Measurements from ENCODE around the gene TRIM46. TPM values are rescaled to one million over a fixed set of nuclear protein-coding genes. Genes with fewer than 3 reads are reported as not detected.

TRIM46 gene
- total and polyA plus RNA-seq, 8 donors, result 0.19 to 4.1 (median 0.39) TPM

GRCh38 chr1:155195201-155196102, 21.8 kb downstream of the TRIM46 start:
- WGBS, 2 donors, result 26 to 30% methylated on average over 26 to 27 of the region's 27 CpGs
- no peaks in the 10 kb centered on the region for H3K9me3 ChIP-seq
- H3K27me3 ChIP-seq, result no peaks in the 10 kb centered on the region
- ATAC-seq (no peak), FAIRE-seq (no peak), DNase-seq (peak in 2 of 6 donors; percentile 10 to 22)
- intact Hi-C loops (cut with DNase I), result no loop called here
- TF ChIP-seq, protein P1, sequence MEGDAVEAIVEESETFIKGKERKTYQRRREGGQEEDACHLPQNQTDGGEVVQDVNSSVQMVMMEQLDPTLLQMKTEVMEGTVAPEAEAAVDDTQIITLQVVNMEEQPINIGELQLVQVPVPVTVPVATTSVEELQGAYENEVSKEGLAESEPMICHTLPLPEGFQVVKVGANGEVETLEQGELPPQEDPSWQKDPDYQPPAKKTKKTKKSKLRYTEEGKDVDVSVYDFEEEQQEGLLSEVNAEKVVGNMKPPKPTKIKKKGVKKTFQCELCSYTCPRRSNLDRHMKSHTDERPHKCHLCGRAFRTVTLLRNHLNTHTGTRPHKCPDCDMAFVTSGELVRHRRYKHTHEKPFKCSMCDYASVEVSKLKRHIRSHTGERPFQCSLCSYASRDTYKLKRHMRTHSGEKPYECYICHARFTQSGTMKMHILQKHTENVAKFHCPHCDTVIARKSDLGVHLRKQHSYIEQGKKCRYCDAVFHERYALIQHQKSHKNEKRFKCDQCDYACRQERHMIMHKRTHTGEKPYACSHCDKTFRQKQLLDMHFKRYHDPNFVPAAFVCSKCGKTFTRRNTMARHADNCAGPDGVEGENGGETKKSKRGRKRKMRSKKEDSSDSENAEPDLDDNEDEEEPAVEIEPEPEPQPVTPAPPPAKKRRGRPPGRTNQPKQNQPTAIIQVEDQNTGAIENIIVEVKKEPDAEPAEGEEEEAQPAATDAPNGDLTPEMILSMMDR (IDR thresholded peaks at IDR 0.05), result no peak
- H3K4me3 ChIP-seq, result peak overlapping the region in 3 of 4 donors; percentile 10 to 50 (median 46)
- no peaks in the 10 kb centered on the region for H3K36me3 ChIP-seq
- peak overlapping the region in 3 of 4 donors; percentile 77 to 94 (median 93) for H3K27ac ChIP-seq
- H3K4me1 ChIP-seq, result peaks cover 9 to 11% (median 9%) of the 10 kb centered on the region in 3 donors

GRCh38 chr1:155196103-155196892, 22.6 kb downstream of the TRIM46 start:
- no peak overlapping the region for H3K4me3 ChIP-seq

GRCh38 chr1:155196893-155197638, 23.4 kb downstream of the TRIM46 start:
- intact Hi-C loops (cut with DNase I), result no loop called here
- peak; percentile 23 to 56 (median 46) for ATAC-seq
- Histone ChIP-seq H3K36me3 (no peaks in the 10 kb centered on the region), H3K9me3 (no peaks in the 10 kb centered on the region), H3K27ac (peak overlapping the region; percentile 11 to 61 (median 52)), H3K27me3 (no peaks in the 10 kb centered on the region), H3K4me1 (peaks cover 9 to 11% (median 9%) of the 10 kb centered on the region in 3 donors), H3K4me3 (no peak overlapping the region)
- TF ChIP-seq, protein P1 (IDR thresholded peaks at IDR 0.05), result no peak
- WGBS, 2 donors, result 53 to 59% methylated on average over 20 of the region's 20 CpGs
- no peak for FAIRE-seq
- peak; percentile 78 to 91 (median 85) for DNase-seq

More at GRCh38 chr1:155196103-155196892, 22.6 kb downstream of the TRIM46 start:
- Histone ChIP-seq H3K27me3 (no peaks in the 10 kb centered on the region), H3K9me3 (no peaks in the 10 kb centered on the region), H3K36me3 (no peaks in the 10 kb centered on the region), H3K27ac (peak overlapping the region in 3 of 4 donors; percentile 45 to 61 (median 58)), H3K4me1 (peaks cover 9 to 11% (median 9%) of the 10 kb centered on the region in 3 donors)
- DNase-seq (peak in 2 of 6 donors; percentile 57 to 58), FAIRE-seq (no peak), ATAC-seq (no peak)
- TF ChIP-seq, protein P1 (IDR thresholded peaks at IDR 0.05), result no peak
- 81 to 86% methylated on average over 6 of the region's 6 CpGs for WGBS, 2 donors
- intact Hi-C loops (cut with DNase I), result no loop called here

GRCh38 chr1:155197901-155198546, 24.4 kb downstream of the TRIM46 start:
- no peaks in the 10 kb centered on the region for H3K36me3 ChIP-seq
- no peaks in the 10 kb centered on the region for H3K9me3 ChIP-seq
- TF ChIP-seq, protein P1 (IDR thresholded peaks at IDR 0.05), result no peak
- ATAC-seq (no peak), FAIRE-seq (no peak), DNase-seq (peak in 2 of 6 donors; percentile 35 to 53)
- H3K27me3 ChIP-seq, result no peaks in the 10 kb centered on the region
- H3K4me1 ChIP-seq, result peaks cover 9 to 11% (median 9%) of the 10 kb centered on the region in 3 donors
- intact Hi-C loops (cut with DNase I), result no loop called here
- H3K4me3 ChIP-seq, result no peak overlapping the region
- 87 to 91% methylated on average over 15 of the region's 15 CpGs for WGBS, 2 donors
- peak overlapping the region in 2 of 4 donors; percentile 55 to 61 for H3K27ac ChIP-seq
